ENCODE data around the gene H1-8.

DNA sequence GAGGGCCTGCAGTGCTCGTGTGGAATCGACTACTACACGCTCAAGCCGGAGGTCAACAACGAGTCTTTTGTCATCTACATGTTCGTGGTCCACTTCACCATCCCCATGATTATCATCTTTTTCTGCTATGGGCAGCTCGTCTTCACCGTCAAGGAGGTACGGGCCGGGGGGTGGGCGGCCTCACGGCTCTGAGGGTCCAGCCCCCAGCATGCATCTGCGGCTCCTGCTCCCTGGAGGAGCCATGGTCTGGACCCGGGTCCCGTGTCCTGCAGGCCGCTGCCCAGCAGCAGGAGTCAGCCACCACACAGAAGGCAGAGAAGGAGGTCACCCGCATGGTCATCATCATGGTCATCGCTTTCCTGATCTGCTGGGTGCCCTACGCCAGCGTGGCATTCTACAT is 10.7 kb upstream of the H1-8 start:
- TF ChIP-seq, protein P1, sequence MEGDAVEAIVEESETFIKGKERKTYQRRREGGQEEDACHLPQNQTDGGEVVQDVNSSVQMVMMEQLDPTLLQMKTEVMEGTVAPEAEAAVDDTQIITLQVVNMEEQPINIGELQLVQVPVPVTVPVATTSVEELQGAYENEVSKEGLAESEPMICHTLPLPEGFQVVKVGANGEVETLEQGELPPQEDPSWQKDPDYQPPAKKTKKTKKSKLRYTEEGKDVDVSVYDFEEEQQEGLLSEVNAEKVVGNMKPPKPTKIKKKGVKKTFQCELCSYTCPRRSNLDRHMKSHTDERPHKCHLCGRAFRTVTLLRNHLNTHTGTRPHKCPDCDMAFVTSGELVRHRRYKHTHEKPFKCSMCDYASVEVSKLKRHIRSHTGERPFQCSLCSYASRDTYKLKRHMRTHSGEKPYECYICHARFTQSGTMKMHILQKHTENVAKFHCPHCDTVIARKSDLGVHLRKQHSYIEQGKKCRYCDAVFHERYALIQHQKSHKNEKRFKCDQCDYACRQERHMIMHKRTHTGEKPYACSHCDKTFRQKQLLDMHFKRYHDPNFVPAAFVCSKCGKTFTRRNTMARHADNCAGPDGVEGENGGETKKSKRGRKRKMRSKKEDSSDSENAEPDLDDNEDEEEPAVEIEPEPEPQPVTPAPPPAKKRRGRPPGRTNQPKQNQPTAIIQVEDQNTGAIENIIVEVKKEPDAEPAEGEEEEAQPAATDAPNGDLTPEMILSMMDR (IDR thresholded peaks at IDR 0.05; ENCODE audit: poor library complexity) = no peak
- TF ChIP-seq EZH2 (IDR thresholded peaks at IDR 0.05; ENCODE audit: borderline replicate concordance) = no peak
- no peak for TF ChIP-seq EZH2phosphoT487 (IDR thresholded peaks at IDR 0.05; ENCODE audit: low read depth, severe bottlenecking, unreplicated experiment)

All from hepatocyte (in vitro differentiated cells).